ENCODE data around the gene DNLZ.

DNLZ gene

GRCh38 chr9:136338511-136338910, 25.0 kb downstream of the DNLZ start:
- TF ChIP-seq, protein P1, sequence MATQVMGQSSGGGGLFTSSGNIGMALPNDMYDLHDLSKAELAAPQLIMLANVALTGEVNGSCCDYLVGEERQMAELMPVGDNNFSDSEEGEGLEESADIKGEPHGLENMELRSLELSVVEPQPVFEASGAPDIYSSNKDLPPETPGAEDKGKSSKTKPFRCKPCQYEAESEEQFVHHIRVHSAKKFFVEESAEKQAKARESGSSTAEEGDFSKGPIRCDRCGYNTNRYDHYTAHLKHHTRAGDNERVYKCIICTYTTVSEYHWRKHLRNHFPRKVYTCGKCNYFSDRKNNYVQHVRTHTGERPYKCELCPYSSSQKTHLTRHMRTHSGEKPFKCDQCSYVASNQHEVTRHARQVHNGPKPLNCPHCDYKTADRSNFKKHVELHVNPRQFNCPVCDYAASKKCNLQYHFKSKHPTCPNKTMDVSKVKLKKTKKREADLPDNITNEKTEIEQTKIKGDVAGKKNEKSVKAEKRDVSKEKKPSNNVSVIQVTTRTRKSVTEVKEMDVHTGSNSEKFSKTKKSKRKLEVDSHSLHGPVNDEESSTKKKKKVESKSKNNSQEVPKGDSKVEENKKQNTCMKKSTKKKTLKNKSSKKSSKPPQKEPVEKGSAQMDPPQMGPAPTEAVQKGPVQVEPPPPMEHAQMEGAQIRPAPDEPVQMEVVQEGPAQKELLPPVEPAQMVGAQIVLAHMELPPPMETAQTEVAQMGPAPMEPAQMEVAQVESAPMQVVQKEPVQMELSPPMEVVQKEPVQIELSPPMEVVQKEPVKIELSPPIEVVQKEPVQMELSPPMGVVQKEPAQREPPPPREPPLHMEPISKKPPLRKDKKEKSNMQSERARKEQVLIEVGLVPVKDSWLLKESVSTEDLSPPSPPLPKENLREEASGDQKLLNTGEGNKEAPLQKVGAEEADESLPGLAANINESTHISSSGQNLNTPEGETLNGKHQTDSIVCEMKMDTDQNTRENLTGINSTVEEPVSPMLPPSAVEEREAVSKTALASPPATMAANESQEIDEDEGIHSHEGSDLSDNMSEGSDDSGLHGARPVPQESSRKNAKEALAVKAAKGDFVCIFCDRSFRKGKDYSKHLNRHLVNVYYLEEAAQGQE (IDR thresholded peaks at IDR 0.05; ENCODE audit: insufficient read depth in 1 of 2, low read depth in 2 of 2, low read length in 2 of 2) = no peak
- TF ChIP-seq SIN3A (IDR thresholded peaks at IDR 0.05; ENCODE audit: borderline replicate concordance, insufficient read depth, low read length) = no peak
- no peak for TF ChIP-seq POLR2AphosphoS5 (IDR thresholded peaks at IDR 0.05; ENCODE audit: low read depth, low read length)
- TF ChIP-seq TAF1 (IDR thresholded peaks at IDR 0.05; ENCODE audit: borderline replicate concordance, insufficient read depth, low read length) = no peak
- no peak for TF ChIP-seq FOXP2 (optimal IDR thresholded peaks at IDR 0.05; ENCODE audit: borderline replicate concordance, extremely low read depth, extremely low read length, insufficient read depth)

GRCh38 chr9:136337416-136338395, 25.8 kb downstream of the DNLZ start:
- no peak for TF ChIP-seq FOXP2 (optimal IDR thresholded peaks at IDR 0.05; ENCODE audit: borderline replicate concordance, extremely low read depth, extremely low read length, insufficient read depth)
- no peak for TF ChIP-seq POLR2AphosphoS5 (IDR thresholded peaks at IDR 0.05; ENCODE audit: low read depth, low read length)
- no peak for TF ChIP-seq TAF1 (IDR thresholded peaks at IDR 0.05; ENCODE audit: borderline replicate concordance, insufficient read depth, low read length)
- TF ChIP-seq, protein P1 (IDR thresholded peaks at IDR 0.05; ENCODE audit: insufficient read depth in 1 of 2, low read depth in 2 of 2, low read length in 2 of 2) = no peak
- TF ChIP-seq SIN3A (IDR thresholded peaks at IDR 0.05; ENCODE audit: borderline replicate concordance, insufficient read depth, low read length) = no peak

- TF ChIP-seq, protein P1 (IDR thresholded peaks at IDR 0.05; ENCODE audit: insufficient read depth in 1 of 2, low read depth in 2 of 2, low read length in 2 of 2) = no peak
- no peak for TF ChIP-seq FOXP2 (optimal IDR thresholded peaks at IDR 0.05; ENCODE audit: borderline replicate concordance, extremely low read depth, extremely low read length, insufficient read depth)
- no peak for TF ChIP-seq POLR2AphosphoS5 (IDR thresholded peaks at IDR 0.05; ENCODE audit: low read depth, low read length)
- TF ChIP-seq TAF1 (IDR thresholded peaks at IDR 0.05; ENCODE audit: borderline replicate concordance, insufficient read depth, low read length) = no peak
- no peak for TF ChIP-seq SIN3A (IDR thresholded peaks at IDR 0.05; ENCODE audit: borderline replicate concordance, insufficient read depth, low read length)
Measured at GRCh38 chr9:136336881-136337280, 26.7 kb downstream of the DNLZ start.

DNA sequence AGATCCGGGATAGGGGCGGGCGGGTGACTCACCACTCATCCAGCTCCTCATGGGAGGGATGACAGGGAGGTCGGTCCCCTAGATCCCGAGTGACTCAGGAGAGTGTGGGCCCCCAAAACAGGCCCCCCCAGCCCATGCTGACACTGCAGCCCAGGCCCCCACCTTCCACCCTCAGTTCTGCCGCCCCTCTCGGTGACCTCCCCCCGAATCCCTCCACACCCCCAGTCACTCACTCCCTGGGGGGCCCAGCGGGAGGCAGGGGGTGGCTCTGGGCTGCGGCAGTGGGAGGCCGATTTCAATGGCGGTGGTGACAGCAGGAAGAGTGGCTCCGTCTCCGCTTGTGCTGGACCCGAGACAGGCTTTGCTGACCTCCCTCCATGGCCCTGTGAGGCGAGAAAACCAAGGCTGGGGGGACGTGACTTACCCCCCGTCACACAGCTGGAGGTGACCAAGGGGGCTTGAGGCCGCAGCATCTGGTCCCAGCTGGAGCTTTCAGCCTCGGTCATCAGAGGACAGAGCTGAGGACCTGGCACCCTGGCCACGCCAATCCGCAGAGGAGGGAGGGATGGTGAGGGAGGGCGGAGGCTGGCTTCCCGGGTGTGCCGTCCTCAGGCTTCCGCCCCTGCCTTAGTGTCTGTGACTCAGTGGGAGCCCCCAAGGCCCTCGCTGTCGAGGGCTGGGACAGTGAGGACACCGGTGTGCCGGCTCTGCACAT, 27.2 kb downstream of the DNLZ start:
- TF ChIP-seq TAF1 (IDR thresholded peaks at IDR 0.05; ENCODE audit: borderline replicate concordance, insufficient read depth, low read length) (no peak), FOXP2 (optimal IDR thresholded peaks at IDR 0.05; ENCODE audit: borderline replicate concordance, extremely low read depth, extremely low read length, insufficient read depth) (no peak), SIN3A (IDR thresholded peaks at IDR 0.05; ENCODE audit: borderline replicate concordance, insufficient read depth, low read length) (no peak)
- TF ChIP-seq, protein P1 (IDR thresholded peaks at IDR 0.05; ENCODE audit: insufficient read depth in 1 of 2, low read depth in 2 of 2, low read length in 2 of 2) = no peak

Measured in PFSK-1 (cell line).